ACHN (cell line): Measurements from ENCODE around the gene CD70.
"Not testable (repeated sequence)": the region's sequence is repeated elsewhere in the genome, so short reads cannot be mapped to it uniquely, and the experiment has no call there.

Experiments used
- DNase-seq: peaks from one replicate; pipeline ENCODE4 v3.0.0-alpha.2; 2015
- in situ Hi-C: cut with HindIII; loops from 2 replicates; pipeline ENCODE4 v1.10.0; 2017; ENCODE audit warnings: low sequenced_read_pairs, low pct_ligation_motif_present, low pct_unique_long_range_greater_than_20kb

CD70 gene

DNA sequence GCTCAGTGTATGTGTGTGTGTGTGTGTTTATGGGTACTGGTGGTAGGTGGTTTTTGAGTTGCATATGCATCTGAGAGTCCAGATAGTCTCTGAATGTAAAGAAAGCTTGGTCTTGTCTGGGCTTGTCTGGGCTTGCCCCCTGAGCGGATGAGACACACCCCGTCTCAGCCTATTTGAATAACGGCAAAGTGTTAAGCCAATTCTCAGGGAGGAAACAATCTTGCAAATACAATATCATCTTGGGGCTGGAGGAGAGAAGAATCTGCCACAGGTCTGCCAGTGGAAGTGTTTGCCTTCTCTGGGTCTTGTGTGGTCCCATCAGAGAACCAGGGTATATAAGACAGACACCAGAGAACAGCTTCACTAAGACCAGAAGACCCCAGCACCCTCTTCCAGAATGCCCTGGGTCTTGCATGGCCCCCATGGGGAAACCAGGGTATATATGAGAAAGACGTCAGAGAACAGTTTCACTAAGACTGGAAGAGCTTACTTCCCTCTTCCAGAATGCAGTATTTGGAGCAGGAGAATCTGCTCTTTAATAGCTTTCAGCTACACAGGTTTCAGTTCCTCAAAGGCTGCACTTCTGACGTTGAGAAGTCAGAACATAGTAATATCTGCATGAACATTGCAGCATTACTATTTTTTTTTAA is 13.3 kb downstream of the CD70 start:
- in situ Hi-C loops, result no loop called here

DNA sequence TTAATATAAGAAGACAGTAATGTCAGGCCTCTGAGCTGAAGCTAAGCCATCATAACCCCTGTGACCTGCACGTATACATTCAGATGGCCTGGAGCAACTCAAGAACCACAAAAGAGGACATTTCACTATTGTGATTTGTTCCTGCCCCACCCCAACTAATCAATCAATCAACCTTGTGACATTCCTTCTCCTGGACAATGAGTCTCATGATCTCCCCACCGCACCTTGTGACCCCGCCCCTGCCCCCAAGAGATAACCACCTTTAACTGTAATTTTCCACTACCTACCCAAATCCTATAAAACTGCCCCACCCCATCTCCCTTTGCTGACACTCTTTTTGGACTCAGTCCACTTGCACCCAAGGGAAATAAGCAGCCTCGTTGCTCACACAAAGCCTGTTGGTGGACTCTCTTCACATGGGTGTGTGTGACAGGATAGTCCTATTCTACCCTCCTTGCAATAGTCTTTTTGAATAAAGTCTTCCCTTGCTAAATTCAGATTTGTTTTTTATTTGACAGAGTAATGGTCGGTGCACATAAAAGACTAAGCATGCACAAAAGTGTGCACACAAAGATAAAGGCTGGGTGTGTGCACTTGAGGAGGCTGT is 14.0 kb downstream of the CD70 start:
- DNase-seq, result no peak
- in situ Hi-C loops, result no loop called here

More for the DNA sequence above, 13.3 kb downstream of the CD70 start:
- no peak for DNase-seq

DNA sequence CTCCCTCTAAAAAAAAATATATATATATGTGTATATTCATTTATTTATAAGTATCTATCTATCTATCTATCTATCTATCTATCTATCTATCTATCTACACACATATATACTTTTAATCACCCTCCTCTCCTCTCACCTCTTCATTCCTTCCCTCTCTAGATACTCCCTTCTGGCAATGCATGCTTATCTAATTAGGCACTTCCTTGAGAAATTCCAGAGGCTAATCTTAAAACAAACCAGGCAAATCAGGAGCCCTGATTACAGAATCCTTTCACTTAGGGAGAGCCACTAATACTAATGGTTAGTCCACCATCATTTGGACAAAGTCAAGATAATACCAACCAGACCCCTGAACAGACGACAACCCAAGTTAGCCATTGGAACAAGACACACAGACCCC is 17.6 kb downstream of the CD70 start:
- no peak for DNase-seq
- in situ Hi-C loops, result no loop called here

DNA sequence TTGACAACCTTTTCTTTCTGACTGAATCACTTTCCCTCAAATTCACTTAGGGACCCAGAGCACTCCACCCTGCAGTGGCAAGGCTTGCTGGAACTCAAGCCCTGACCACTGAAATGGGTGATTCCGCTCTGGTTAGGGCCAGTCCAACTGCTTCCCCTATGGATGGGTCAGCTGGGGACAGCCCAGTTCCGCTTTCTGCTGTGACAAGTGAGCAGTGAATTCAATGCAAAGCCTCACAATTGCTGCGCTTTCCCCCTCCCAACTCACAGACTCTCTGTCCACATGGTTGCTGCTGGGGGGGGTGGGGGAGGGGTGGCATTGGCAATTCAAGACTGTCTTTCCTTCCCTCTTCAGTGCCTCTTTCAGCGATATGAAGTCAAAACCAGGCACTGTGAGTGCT is 18.7 kb downstream of the CD70 start:
- DNase-seq, result no peak
- in situ Hi-C loops, result no loop called here

DNA sequence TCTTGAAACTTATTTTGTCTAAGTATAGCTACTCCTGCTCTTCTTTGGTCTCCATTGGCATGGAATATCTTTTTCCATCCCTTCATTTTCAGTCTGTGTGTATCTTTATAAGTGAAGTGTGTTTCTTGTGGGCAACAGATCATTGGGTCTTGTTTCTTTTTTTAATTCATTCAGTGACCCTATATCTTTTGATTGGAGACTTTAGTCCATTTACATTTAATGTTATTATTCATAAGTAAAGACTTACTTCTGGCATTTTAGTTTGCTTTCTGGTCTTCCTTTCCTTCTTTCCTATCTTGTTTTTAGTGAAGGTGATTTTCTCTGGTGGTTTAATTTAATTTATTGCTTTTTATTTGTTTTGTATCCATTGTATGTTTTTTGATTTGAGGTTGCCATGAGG is 19.8 kb downstream of the CD70 start:
- in situ Hi-C loops, result no loop called here
- no peak for DNase-seq

DNA sequence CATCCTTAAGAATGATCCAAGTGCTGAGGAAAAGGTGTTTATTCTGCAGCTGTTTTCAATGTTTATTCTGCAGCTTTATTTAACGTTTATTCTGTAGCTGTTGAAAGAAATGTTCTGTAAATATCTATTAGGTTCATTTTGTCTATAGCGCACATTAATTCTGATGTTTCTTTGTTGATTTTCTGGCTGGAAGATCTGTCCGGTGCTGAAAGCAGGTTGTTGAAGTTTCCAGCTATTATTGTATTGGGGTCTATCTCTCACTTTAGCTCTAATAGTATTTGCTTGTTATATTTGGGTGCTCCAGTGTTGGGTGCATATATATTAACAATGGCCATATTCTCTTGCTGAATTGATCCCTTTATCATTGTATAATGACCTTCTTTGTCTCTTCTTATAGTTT is 20.2 kb downstream of the CD70 start:
- no peak for DNase-seq
- in situ Hi-C loops, result no loop called here

DNA sequence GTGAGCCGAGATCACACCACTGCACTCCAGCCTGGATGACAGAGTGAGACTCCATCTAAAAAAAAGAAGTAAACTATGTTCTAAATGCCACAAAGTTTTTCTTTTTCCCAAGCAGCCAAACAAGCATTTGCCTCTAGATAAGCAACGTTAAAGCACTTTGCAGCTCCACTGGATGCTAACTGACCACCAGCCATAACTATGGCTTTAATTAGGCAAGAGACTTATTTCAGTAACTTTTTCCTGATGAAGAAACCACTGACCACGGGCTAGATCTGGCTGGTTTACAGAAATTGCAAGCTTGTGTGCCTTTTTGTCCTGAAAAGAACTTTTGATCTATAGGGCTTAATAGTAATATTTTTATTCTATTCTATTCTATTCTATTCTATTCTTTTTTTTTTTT is 22.1 kb downstream of the CD70 start:
- in situ Hi-C loops, result no loop called here
- DNase-seq, result no peak

DNA sequence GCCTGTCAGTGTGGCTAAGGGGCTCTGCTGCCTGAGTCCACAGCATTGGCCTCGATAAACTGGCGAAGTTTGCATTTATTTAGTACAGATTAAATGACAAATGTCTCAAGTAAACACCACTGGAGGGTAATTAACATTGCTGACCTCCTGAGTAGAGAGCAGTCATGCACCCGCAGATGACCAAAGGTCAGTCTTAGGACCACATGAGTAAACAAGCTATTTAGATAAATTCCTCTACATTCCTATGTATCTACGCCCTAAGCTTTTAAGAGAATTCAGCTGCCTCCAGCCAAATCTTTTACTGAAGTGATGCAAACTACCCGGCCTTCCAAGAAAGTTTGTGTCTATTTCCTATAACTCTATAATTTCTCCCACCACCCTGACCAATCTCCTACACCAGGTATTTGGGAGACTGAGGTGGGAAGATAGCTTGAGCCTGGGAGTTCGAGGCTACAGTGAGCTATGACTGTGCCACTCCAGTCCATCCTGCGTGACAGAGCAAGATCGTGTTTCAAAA is 22.9 kb downstream of the CD70 start:
- no peak for DNase-seq
- in situ Hi-C loops, result no loop called here

DNA sequence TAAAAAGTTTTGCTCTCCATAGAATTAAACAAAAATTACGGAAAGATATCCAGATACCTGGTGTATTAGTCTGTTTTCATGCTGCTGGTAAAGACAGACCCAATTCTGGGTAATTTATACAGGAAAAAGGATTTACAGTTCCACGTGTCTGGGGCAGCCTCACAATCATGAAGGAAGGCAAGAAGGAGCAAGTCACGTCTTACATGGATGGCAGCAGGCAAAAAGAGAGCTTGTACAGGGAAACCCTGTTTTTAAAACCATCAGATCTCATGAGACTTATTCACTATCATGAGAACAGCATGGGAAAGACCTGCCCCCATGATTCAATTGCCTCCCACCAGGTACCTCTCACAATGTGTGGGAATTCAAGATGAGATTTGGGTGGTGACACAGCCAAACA is 24.2 kb downstream of the CD70 start:
- in situ Hi-C loops, DNase-seq: not testable (repeated sequence)

DNA sequence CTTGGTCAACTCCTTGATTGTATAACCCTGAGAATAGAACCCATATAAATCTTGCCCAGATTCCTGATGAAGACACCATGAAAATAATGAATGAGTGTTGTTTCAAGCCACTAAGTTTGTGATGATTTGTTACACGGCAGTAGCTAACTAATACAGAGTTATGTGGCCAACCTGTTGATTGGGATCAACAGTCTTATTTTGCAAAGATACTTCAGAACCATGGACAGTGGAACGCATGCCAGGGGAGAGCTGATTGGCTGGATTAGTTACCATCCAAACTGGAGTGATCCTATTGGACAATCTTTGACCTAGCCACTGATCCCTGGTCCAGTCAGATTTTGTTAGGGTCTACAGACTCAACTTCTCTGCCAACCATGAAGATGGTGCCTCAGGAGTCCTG is 26.6 kb downstream of the CD70 start:
- DNase-seq, result peak; percentile 22
- in situ Hi-C loops, result no loop called here

DNA sequence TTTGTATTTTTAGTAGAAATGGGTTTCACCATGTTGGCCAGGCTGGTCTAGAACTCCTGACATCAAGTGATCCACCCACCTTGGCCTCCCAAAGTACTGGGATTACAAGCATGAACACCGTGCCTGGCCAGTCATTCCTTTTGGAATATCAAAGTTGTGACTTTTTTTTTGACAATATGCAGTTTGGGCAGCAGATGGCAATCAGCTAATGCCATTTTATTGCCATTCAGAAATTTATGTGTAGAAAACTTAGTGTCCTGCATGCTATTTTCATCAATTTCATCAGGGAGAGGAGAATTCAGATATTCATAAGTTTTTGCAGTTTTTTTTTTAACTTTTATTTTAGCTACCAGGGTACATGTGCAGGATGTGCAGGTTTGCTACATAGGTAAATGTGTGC is 28.5 kb downstream of the CD70 start:
- in situ Hi-C loops, DNase-seq: not testable (repeated sequence)

DNA sequence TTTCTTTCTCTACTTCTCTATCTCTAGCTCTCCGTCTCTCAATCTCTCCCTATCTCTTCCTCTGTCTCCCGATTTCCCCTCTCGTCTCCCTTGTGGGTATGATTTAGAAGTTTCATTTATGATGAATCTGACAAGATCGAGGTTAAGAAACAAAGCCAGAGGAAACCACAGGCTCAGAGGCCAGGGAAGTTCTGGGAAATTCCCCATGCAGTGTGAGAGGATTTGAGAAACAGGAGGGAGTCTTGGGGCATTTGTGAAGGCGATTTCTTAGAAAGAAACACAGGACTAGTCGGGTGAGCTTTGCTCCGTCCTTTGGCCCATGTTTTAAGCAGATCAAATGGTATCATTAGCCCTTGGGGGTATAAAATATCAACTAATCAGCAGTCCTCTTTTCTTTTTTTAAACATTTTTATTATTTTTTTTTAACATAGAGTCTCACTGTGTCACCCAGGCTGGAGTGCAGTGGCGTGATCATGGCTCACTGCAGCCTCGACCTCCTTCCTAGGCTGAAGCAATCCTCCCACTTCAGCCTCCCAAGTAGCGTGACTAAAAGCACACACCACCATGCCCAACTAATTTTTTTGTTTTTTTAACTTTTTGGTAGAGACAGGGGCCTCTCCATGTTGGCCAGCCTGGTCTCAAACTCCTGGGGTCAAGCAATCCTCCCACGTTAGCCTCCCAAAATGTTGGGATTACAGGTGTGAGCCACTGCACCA is 34.3 kb downstream of the CD70 start:
- peak; percentile 26 for DNase-seq
- in situ Hi-C loops, result no loop called here

DNA sequence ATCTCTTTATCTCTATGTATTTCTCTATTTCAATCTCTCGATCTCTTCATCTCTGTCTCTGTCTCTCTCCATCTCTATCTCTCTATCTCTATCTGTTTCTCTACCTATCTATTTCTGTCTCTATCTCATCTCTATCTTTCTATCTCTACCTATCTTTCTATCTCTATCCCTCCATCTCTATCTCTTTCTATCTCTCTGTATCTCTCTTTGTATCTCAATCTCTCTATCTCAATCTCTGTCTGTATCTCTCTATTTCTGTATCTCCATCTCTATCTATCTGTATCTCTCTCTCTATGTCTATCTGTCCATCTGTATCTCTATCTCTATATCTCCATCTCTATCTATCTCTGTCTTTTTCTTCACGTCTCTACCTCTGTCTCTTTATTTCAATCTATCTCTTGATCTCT is 34.9 kb downstream of the CD70 start:
- in situ Hi-C loops, result no loop called here
- DNase-seq, result no peak

DNA sequence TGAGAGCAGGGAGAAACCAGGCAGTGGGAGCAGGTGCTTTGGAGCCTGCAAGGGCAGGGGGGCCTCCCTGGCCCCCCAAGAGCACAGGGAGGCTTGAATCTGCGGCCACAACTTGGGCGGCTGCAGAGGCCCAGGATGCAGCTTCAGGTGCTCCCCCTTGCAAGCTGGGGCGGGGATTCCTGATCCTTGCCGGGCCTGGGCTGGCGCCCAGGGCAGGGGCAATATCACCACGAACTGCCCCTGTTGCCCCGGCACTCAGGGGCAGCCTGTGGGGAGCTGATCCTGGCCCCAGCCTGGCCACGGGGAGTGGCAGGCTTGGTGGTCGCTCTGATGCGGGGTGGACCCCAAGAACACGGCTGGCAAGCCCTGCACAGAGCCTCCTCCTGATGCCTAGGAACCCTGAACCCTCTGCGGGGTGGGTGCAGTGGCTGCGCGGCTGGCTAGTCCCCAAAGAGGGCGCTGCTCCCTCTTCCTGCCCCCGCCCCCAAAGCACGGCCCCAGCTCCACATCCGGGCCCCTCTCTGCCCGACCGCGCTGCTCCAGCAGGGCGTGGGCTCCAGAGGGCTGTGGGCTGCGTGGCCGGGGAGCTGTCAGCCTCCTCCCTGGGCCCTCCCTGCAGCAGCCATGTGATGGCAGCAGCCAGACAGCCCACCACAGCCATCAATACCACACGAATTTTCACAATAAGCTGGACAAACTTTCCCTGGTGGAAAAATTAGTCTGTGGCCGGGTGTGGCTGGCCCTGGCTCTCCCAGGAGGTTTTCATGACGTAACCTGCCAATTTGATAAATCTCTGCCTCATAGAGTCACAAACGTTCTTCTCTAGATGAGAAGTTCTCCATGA is 39.1 kb downstream of the CD70 start:
- in situ Hi-C loops, result no loop called here
- no peak for DNase-seq

DNA sequence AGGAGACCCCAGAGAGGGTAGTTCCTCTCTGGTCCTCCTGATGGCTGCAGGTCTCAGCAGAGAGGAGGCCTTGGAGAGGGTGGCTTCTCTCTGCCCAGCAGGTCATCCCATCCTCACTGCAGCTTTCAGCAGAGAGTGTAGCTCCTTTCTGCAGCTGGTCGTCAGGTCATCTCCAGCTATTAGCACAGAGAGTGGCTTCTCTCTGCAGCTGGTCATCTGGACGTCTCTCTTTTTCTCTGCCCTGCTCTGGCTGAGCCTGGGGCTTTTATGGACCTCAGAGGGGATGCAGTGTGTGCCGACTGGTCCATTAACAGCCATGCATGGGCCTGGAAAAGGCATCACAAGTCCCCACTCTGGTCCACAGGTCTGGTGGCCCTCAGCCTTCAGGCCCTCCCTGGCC is 39.9 kb downstream of the CD70 start:
- no peak for DNase-seq
- in situ Hi-C loops, result no loop called here

DNA sequence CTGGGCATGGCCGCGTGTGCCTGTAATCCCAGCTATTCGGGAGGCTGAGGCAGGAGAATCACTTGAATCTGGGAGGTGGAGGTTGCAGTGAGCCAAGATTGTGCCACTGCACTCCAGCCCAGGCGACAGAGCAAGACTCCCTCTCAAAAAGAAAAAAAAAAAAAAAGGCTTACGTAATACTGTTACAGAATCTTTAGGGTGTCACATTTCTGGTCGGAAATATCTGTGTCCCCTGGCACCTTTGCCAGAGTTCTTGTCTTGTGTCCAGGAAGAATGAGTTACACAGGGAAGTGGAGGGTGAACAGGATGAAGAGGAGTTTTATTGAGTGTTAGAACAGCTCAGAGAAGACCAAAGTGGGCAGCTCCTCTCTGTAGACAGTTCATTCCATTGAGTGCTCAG is 40.3 kb downstream of the CD70 start:
- in situ Hi-C loops, DNase-seq: not testable (repeated sequence)

DNA sequence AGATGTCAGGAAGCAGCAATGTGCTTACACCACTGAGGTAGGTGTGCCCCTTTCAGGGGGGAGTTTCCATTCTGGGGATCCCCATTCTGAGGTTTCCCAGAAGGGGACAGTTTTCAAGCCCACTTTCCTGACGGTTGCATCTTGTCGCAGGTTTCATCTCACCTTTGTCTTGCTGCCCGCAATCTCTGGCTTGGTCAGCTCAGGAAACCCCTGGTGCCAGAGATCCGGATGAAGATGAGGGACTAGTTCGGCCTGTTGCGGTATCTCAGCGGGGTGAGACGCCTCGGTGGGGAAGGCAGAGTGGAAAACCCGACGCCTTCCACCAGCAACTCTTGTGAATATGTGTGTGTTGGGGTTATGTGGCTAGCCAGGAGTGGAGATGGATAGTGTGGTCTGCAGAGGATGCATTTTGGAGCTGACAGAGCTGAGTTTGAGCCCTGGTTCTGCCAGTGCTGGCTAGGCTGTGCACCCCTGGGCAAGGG is 47.0 kb downstream of the CD70 start:
- in situ Hi-C loops, result no loop called here
- DNase-seq, result no peak

DNA sequence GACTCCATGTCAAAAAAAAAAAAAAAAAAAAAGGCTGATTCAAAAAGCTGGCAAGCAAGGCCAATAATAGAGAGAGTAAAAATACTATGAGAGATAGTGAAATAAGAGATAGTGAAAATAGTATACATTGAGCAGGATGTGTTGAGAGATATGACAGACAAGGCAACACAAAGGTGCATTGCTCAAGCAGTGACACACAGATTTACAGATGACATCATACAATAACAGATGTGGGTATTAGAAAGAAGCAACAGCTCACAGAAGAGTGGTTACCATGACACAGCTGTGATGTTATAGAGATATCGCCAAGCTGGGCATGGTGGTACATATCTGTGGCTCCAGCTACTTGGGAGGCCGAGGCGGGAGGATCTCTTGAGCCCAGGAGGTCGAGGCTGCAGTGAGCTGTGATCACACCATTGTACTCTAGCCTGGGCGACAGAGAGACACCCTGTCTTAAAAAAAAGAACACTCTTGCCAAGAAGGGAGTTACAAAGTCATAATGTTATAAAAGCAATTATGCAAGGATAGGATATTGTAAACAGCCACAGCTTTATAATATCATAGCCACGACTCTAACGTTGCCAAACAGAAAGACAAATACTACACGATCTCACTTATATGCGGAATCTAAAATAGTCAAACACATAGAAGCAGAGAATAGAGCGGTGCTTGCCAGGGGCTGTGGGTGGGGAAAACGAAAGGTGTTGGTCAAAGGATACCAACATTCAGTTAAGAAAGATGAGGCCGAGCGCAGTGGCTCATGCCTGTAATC is 49.8 kb downstream of the CD70 start:
- in situ Hi-C loops, result no loop called here

More for the DNA sequence above, 49.8 kb downstream of the CD70 start:
- no peak for DNase-seq
